Effector CD4-positive, alpha-beta T cell (primary cell): Measurements from ENCODE around the gene NRAP.

Experiments
- DNase-seq: peaks from one replicate; pipeline ENCODE4 v3.0.0-alpha.2; 2020

The NRAP gene

DNA sequence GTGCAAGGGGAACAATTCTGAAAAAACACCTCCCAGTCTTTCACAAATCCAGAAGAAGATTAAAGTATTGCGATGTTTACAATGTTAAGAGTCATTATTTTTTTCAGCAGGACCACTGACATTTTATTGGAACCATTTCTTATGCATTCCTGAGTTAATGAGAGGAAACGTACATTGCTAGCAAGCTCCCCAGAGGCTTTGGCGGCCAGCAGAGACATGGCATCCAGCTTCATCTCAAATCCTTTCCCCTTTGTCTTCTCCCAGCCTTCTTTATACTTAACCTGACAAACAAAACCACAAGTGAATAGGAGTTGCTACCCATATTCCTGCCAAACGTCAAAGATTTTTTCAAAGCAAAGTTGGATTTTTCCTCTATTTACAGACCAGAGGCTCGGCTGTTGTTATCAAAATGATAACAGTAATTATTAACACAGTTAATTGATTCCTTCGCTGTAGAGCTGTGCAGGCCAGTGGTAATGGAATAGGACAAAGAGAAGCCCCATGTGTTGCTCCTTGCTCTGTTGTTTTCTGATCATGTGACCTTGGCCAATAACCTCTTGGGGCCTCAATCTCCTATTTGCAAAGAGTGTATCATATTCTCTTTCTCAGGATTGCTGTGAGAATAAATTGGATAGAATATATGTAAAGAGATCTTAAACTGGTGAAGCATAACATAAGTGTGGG, 32.0 kb downstream of the NRAP start:
- no peak for DNase-seq

DNA sequence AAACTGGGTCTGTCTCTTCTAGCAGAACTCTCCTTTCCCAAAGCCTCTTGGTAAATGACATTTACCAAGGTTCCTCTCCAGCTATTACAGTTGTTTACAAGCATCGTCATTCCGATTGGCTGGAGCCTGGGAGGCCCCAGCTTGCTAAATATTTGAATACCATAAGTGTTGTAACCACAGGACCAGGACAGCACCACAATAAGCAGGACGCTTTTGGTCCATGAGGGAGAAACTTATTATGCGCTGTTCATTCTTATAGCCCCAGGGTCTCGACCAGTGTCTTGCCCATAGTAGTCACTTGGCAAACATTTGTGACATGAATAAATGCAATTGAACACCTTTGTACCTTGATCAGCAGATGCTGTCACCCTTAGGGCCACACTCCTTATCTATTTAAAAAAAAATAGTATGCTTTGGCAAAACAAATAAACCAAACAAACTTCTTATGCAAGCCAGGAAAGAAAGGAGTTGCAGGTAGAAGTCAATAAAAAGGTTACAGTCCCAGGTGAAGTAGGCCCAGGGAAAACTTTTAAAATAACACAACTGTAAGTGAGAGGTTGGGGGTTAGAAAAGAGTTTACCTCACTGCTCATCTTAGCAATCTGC, 32.8 kb downstream of the NRAP start:
- DNase-seq, result no peak

DNA sequence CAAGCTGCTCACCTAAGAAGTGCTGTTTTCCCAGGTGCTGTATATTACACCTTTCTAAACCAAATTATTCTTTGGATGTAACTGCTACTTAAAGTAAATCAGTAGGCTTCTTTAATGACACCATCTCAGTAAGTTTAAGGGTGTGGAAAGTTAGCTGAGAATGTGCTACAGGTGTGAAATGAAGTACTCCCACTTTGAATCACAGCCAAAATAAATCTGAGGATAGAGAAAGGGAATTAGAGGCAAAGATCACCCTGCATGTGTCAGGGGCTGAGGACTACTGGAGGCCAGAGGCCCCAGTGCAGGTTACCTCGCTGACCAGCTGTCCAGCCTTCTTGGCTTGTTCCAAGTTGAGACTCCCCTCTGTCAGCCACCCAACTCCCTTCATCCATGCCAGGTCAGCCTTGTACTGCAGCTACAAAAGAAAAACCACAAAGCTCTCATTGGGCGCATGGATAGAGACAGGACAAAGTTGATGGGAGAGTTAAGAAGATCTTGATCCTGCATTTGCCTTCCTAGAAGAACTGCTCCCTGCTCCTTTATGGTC, 35.2 kb downstream of the NRAP start:
- no peak for DNase-seq

GRCh38 chr10:113627836-113628235, 36.0 kb downstream of the NRAP start:
- DNase-seq, result no peak

GRCh38 chr10:113626809-113627355, 37.0 kb downstream of the NRAP start:
- DNase-seq, result no peak

DNA sequence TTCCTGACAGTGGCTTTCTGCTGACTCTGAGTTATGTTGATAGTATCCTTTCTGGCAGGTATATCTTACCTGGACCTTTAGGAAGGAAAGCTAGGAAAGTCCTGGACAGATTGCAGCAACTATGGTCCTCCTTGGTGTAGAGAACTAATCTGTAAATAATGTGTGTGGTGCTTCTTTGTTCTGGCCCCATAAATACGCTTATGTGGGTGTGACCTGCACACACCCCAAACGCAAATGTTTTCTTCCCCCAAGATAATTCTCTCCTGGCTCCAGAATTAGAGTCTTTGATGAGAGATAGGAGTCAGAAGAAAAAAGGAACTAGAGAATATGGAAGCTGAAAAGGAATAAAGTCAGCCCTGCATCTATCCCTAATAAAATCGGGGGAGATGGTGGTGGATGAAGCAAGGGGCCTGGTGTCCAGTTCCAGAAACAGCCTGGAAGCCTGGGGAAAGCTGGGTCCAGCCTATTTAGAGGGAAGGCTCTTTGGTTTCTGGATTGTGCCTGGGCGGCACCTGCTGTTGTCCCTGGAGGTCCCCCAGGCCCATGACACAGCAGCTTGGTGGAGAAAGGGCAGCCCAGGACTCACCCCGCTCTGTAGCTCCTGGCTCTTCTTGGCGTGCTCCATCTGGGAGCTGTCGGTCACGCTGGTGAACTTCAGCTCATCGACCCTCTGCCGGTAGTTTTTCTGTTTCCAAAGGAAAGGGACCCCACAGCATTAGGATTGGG, 38.2 kb downstream of the NRAP start:
- DNase-seq, result no peak

GRCh38 chr10:113622831-113623230, 41.0 kb downstream of the NRAP start:
- no peak for DNase-seq

- DNase-seq, result no peak
Observed at GRCh38 chr10:113621799-113622198, 42.0 kb downstream of the NRAP start.

DNA sequence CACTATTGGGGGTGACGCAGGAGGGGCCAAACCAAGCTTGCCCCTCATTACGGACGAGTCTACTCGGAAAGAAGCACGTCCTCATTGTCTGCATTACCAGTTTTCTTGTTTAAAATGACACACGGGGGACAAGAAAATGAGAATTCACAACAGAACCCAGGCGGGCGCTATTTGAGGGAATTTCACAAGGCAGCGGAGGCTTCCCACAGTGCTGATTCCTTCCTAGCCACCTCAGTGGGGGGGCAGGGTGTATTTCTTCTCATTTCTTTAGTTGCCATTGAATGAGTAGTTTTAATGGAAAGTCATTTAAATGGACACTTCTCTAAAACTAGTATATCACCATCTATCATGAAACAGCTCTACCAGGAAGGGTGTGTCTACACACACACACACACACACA, 42.9 kb downstream of the NRAP start:
- no peak for DNase-seq

DNA sequence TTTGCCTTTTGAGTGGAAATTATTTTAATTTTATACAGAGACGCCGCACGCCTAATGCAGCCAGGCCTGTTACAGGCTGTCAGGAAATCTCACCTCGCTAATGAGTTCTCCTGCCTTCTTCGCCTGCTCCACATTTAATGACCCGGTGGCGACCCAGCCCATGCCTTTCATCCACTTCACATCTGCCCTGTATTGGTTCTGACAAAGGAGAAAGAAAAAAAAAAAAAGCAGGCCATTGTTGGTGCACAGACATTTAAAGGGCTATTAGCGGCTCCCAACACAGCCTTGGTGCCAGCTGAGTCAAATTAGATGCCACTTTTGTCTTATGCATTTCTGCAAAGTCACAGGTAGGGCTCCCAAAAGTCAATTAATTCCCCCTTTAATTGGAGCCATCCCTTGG, 43.3 kb downstream of the NRAP start:
- DNase-seq, result no peak

GRCh38 chr10:113619401-113619800, 44.4 kb downstream of the NRAP start:
- no peak for DNase-seq

GRCh38 chr10:113618338-113618737, 45.5 kb downstream of the NRAP start:
- no peak for DNase-seq

- no peak for DNase-seq
Observed at GRCh38 chr10:113617086-113617485, 46.8 kb downstream of the NRAP start.

GRCh38 chr10:113616244-113617074, 47.4 kb downstream of the NRAP start:
- DNase-seq, result no peak

DNA sequence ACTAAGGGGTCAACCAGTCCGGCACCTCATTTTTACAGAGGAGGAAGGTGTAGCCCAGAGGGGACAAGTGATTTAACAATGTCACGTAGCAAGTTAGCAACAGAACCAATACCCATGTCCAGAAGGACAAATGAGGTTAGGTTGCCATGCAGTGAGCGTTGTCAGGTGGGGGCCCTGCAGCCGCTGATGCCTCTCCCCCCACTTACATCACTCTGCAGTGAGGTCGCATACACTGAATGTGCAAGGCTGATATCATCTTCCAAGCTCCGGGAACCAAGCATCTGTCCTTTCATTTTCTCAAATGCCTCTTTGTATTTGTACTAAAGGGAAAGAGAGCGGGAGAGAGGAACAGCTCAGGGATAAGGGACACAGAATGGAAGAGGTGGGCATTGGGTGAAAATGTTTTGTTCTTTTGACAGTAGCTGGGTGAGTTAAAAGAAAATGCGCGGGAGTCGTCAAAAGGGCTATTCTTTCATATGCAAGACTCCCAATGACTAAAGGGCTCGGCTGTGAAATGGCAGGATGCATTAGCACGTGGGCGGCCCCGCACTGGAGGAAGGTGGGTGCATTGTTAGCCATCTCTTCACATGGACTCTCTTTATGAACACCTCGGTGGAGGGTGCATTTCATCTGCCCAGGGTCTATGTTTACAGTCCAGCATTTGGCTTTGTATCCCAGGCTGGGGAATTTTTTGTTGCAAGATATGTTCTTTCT, 49.7 kb downstream of the NRAP start:
- DNase-seq, result no peak

GRCh38 chr10:113613427-113613826, 50.4 kb downstream of the NRAP start:
- DNase-seq, result no peak

- DNase-seq, result no peak
Observed at GRCh38 chr10:113612154-113612553, 51.7 kb downstream of the NRAP start.

GRCh38 chr10:113610631-113611601, 52.9 kb downstream of the NRAP start:
- DNase-seq, result no peak

GRCh38 chr10:113609704-113610108, 54.1 kb downstream of the NRAP start:
- DNase-seq, result no peak

GRCh38 chr10:113605268-113605978, 58.4 kb downstream of the NRAP start:
- DNase-seq, result no peak
